HG03439 (cell line): ENCODE measurements around the gene PSEN1.

Experiments
- ATAC-seq: cut with Tn5 transposase; IDR thresholded peaks from one replicate; pipeline ENCODE4 v1.9.1; 2021; ENCODE audit warnings: mild to moderate bottlenecking, moderate library complexity; ENCODE audit not compliant: unreplicated experiment

Gene PSEN1

DNA sequence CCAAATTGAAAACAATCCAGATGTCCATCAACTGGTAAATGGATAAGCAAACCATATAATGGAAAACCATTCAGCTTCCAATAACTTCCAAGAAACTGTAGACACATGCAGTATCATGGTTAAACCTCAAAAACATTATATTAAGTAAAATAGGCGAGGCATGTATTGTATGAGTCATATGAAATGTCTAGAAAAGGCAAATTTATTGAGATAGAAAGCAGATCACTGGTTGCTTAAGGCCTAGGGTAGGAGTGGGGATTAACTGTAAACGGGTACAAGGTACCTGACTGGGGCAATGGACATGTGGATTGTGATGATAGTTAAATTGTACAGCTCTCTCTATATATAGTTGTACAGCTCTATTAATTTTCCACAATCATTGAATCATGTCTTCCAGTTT lies 79.7 kb downstream of the PSEN1 start:
- ATAC-seq = no peak

DNA sequence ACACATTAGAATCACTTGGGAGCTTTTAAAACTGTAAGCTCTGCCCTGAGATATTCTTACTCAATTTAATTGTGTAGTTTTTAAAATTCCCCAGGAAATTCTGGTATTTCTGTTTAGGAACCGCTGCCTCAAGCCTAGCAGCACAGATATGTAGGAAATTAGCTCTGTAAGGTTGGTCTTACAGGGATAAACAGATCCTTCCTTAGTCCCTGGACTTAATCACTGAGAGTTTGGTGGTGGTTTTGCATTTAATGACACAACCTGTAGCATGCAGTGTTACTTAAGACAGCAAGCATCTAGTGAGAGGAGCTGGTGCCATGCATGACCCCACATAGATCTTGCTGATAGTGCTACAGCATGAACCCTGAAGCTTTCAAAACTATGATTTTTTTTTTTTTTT lies 81.1 kb downstream of the PSEN1 start:
- no peak for ATAC-seq

DNA sequence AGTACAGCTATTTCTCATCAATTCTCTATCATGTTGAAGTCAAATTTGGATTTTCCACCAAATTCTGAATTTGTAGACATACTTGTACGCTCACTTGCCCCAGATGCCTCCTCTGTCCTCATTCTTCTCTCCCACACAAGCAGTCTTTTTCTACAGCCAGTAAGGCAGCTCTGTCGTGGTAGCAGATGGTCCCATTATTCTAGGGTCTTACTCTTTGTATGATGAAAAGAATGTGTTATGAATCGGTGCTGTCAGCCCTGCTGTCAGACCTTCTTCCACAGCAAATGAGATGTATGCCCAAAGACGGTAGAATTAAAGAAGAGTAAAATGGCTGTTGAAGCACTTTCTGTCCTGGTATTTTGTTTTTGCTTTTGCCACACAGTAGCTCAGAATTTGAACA lies 83.8 kb downstream of the PSEN1 start:
- no peak for ATAC-seq

DNA sequence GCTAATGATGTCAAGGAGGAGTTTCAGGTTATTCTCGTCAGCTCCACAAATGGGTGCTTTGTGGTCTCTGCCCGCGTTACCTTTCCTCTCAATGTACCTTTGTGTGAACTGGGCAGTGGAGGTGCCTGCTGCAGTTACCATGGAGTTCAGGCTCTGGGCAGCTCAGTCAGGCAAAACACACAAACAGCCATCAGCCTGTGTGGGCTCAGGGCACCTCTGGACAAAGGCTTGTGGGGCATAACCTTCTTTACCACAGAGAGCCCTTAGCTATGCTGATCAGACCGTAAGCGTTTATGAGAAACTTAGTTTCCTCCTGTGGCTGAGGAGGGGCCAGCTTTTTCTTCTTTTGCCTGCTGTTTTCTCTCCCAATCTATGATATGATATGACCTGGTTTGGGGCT lies 84.3 kb downstream of the PSEN1 start:
- ATAC-seq = no peak

DNA sequence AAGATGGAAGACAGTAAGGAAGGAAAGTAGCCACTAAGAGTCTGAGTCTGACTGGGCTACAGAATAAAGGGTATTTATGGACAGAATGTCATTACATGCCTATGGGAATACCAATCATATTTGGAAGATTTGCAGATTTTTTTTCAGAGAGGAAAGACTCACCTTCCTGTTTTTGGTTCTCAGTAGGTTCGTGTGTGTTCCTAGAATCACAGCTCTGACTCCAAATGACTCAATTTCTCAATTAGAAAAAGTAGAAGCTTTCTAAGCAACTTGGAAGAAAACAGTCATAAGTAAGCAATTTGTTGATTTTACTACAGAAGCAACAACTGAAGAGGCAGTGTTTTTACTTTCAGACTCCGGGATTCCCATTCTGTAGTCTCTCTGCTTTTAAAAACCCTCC lies 85.6 kb downstream of the PSEN1 start:
- no peak for ATAC-seq

DNA sequence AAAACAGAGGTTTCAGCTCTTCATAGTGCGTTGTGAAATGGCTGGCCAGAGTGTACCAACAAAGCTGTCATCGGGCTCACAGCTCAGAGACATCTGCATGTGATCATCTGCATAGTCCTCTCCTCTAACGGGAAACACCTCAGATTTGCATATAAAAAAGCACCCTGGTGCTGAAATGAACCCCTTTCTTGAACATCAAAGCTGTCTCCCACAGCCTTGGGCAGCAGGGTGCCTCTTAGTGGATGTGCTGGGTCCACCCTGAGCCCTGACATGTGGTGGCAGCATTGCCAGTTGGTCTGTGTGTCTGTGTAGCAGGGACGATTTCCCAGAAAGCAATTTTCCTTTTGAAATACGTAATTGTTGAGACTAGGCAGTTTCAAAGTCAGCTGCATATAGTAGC lies 86.7 kb downstream of the PSEN1 start:
- peak; percentile 63 for ATAC-seq

DNA sequence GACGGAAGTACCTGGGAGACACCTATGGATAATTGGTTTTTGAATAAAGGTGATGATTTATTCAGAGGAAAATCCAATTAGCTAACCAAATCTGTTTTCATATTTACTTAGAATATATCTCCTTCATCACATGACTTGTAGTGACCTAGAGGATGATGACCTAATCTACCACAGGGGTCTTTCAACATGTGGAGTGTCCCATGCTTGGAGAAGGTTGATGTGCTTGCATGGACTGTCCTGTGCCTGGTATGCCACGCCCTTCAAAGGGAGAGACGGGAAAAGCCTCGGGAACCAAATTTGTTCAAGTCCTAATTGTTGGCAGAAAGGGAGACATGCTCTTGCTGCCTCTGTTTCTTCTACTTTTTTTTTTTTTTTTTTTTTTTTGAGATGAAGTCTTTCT lies 89.2 kb downstream of the PSEN1 start:
- no peak for ATAC-seq

DNA sequence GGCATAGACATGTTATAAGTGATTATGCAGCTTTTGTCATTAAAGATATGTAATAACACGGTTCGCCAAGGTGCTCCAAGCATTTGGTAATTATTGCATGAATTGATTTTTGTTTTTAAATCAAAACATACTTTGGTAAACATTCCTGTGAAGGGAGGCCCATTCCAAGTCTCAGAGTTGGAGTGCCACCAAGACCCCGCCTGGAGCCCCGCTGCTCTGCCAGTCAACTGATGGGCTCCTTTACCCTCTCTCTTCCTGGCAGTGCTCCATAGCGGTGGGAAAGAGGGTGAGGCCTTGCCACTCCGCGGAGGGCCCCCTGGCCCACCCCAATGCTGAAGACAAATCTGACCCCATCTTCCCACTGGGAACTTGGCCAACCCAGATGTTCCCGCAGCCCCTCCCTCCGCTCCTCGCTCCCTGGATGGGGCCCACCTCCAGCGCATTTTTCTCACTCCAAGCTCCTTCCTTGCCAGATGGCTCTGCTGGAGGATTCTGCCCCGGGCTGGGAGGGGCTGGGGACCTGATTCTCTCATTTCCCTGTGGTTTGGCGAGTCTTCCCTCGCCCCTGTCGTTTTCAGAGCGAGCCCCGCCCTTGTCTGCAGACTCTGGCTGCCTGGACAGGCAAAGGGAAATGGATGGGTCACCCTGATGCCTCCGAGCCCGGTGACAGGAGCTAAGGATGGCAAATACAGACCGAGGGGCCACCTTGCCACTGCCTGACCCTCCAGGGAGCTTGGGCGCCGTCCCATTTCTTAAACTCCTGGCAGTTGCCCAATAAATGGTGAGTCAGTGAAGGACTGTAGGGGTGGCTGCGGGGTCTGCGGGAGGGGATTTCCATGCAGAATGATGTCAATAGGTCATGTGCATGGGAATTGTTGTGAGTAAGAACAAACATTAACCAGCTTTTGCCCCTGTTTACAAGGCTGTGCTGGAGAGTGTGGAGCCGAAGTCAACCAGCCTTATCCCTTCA lies 91.8 kb downstream of the PSEN1 start:
- ATAC-seq = no peak

DNA sequence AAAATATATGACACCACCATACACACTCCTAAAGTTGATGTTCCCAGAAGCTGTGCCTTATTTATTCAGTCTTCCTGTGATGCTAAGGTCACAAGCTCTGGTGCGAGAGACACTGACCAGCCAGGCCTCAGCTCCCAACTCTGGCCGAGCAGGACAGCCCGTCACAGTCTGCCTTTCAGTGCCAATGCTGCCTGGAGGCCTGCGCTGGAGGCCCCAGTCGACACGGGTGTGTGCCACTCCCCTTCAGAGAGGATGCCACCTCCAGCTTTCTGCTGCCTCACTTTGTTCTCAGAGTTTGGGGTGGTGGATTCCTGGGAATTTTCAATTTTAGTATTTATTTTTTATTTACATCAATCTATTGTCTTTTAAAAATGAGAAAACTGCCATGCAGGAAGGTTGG lies 93.7 kb downstream of the PSEN1 start:
- no peak for ATAC-seq

DNA sequence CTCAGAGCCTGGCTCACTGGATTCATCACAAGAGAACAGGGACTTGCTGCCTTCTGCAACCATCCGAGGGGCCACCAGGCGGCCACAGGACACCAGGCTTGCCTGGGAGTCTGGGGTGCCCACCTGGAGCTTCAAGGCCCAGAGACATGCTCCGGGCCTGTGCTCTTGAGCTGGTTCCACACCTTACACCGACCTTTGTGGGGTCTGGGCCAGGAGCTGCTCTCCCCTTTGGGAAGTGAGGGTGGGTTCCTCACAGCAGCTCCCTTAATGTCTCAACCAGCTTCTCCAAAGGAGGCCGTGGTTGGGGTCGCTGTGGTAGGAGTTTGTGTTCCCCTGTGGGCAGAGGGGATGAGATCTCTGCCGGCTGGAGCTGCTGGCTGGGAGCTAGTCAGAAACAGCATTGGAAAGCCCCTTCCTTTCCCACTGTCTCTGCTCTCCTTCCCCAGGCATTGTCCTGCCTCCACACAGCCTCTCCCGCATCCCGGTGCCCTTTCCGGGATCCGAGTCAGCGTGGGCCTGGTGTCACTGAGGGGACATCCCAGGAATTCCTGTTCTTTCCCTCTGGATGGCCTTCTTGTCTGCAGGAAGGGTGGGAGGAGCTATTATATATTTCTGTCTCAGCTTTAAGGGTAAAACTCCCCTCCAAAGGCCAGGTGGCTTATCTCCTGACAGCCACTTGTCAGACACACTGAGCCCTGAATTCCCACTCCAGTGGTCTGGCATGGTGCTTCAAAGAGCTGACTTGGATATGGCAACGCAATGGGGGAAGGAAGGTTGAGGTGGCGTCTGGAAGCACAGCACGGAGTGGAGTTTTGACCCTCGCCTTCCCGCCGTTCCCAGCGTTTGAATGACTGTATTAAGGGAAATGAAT lies 95.9 kb downstream of the PSEN1 start:
- ATAC-seq = no peak

DNA sequence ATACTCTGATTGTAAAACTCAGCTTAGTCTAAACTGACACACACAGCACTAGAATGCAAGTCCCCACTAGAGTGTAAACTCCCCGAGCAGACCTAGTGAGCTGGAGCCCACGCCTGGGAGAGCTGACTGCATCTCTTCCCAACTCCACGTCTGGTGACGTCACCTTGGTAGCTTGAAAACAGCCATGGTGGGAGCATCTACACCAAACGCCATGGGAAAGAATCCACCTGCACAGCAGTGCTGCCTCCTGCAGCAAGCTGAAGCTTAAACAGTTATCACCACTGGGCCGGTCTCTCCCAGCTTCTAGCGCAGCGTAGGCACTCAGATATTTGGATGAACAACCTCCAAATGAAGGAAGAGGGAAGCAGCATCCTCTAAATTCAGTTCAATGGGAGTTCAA lies 96.7 kb downstream of the PSEN1 start:
- ATAC-seq = no peak

DNA sequence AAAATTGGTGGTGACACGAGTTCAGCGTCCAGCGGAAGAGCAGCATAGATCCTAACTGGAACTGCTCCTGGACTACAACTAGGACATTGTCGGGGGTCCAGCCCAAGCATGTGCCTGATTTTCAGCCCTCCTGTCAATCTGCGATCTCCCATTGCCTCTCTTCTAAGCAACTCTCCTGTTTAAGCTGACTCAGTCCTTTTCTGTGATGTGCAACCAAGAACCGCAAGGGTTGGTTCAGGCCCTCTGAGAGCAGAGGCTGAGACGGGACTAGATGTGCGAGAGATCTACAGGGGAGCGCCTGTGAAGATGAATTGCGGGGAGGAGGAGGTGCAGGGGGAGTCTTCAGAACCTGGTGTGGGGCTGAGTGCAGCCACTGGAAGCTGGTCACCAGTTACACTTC lies 97.3 kb downstream of the PSEN1 start:
- no peak for ATAC-seq

DNA sequence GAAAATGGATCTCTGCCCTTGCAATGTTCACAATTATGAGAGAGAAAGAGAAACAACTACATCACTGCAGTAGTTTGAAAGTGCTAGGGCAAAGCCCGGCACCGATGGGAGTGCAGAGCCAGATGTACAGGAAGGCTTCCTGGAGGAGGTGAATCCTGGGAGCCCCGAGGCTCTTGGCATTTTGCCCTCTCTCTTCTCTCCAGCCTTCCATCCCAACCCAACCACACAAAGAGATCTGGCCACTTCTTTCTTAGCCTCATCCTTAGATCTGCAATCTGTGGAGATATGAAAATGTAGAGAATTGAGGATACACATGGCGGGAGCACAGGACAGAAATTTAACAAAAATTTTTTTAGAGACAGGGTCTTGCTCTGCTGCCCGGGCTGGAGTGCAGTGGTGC lies 97.7 kb downstream of the PSEN1 start:
- ATAC-seq = no peak

DNA sequence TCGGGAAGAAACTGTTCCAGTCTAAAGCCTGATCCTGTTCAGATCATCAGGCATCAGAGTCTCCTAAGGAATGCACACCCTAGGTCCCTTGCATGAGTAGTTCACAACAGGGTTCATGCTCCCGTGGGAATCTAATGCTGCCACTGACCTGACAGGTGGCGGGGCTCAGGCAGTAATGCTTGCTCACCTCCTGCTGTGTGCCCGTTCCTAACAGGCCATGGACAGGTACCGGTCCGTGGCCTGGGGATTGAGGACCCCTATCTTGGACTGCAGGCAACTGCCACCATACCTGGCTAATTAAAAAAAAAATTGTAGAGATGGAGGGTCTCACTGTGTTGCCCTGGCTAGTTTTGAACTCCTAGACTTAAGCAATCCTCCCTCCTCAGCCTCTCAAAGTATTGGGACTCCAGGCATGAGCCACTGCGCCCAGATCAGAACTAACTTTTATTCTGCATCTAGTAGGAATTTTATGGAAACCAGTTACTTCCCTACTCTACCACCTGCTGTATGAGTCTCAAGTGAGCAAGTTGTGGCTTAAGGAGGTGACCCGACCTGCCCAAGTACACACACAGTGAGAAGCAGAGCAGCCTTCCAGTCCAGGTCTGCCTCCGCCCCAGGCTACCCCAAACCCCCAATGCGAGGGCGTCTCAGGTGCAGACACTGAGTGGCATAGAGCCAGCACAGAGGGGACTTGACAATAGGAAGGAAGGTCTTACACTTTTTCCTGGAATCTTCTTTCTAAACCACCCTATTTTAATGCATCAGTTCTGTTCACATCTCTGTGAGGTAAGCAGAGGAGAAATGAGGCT lies 98.5 kb downstream of the PSEN1 start:
- no peak for ATAC-seq

DNA sequence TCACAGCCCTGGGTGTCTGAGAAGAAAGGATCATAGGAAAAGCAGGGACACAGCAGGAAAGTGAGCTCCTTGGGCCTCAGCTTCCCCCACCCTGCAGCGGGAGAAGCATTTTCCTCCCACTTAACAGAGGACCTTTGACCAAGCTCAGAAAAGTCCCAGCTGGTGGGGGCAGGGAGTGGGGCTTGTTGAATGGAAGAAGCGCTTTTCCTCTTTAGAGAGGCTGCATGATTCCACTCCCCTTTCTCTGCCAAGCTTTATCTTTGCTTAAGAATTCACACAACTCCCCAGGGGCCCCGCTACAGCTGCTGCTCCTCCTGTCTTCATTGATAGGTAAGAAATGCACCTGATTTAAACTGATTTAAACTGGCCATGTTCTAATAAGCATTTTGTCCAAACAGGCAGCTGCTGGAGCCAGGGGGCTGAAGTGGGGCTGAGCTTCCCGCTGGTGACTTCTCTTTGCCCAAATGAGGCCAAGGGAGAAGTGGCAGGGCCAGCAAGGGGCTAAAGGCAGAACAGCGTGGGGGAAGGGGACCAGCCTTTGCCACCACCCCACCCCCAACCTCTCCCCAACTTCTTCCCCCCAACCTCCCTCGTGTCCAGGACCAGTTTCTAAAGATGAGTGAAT lies 99.3 kb downstream of the PSEN1 start:
- no peak for ATAC-seq

DNA sequence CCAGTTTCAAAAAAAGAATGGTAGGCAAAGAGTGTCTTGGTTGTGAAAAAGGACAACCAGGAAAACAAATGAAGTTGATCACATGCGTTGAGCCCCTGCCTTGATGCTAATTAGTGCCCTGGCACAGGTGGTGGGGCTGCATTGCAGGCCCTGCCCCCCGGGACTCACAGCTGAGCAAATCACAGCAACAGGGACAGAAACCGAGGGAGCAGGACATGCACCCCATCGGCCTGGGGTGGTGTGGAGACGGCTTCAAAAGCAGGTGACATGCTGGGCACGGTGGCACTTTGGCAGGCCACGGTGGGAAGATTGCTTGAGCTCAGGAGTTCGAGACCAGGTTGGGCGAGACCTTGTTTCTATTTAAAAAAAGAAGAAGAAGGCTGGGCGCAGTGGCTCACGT lies 99.8 kb downstream of the PSEN1 start:
- ATAC-seq = no peak

DNA sequence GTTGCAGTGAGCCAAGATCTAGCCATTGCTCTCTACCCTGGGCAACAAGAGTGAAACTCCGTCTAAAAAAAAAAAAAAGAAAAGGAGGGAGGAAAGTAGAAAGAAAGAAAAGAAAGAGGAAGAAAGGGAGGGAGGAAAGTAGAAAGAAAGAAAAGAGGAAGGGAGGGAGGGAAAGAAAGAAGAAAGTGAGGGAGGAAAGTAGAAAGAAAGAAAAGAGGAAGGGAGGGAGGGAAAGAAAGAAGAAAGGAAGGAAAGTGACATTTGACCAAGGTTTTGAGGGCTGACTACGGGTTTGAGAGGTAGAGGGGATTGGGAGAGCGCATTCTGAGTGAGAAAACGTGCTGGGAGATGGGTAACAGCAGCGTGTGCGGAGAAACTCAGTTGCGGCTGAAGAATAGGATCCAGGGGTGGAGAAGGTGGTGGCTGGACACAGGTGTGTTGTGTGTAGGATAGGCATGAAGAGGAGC lies 100.5 kb downstream of the PSEN1 start:
- no peak for ATAC-seq

DNA sequence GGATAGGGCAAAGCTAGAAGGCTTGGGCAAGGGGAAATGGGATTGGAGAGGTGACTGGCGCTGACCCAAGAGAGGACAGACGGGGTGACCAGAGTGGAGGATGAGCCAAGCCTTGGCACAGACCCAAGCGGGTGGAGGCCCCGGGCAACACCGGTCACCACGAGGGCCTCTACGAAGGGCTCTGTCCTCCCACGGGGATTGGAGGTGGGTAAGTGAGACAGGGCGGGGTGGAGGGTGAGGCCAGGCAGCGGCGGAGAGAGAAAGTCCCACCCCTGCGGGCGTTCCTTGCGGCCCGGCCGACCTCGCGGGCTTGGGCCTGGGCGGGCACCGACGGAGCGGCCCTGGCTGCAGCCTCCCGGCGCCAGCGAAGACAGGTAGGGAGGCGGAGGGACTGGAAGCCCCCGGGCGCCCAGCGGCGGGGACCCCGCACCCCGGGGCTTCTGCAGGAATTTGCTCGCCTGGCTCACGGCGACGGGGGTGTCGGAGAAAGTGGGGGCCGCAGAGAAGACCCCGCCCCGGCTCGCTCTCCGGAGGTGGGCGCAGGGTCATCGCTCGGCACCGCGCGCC lies 101.0 kb downstream of the PSEN1 start, which contains the start of gene PAPLN:
Gene PAPLN, plus strand, starts transcription at position 288 of the 567 bp plus-strand sequence. CDS start 2,273 bp downstream, outside the sequence.
- no peak for ATAC-seq

DNA sequence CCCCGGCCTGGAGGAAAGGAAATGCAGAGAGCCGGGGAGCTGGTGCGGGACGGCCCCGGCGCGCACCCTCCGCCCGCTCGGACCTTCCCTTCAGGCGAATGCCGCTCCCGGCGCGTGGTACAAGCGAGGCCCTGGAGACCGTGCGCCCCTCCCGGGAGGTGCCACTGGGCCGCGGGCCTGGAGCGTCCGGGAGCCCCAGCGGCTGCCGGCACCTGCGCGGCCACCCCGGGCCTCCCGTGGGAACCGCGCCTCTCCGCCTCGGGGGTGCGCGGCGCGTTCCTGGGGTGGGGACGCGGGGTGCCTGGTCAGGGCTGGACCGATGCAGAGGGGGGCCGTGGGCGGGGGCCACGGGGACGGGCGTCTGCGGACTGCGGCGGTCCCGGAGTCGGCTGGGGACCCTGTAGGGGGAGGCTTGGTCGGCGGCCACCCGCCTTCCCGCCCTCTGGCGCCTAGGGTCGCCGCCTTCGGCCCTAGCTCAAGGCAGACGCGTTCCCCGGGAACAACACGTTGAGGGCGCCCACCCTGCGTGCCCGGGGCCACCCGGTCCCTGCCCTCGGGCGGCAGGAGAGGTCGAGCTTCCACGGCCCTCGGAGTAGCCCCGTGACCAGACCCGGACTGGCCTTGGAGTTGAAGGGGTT lies 101.6 kb downstream of the PSEN1 start:
- ATAC-seq = no peak
